ENCODE results near the gene INPP4A. TPM values are rescaled to one million over a fixed set of nuclear protein-coding genes. Genes with fewer than 3 reads are reported as not detected.

Gene INPP4A
- total and polyA plus RNA-seq, 2 of the 13 experiments (the other 11 are each of a cell fraction or from before 2014, with no cell fraction given): 10.1 to 10.9 TPM

- TF ChIP-seq THAP8 (CRISPR knock-in tag; IDR thresholded peaks at IDR 0.05; ENCODE audit: borderline replicate concordance) (no peak), HINFP (CRISPR knock-in tag; IDR thresholded peaks at IDR 0.05; ENCODE audit: low read depth) (no peak), SOX5 (CRISPR knock-in tag; IDR thresholded peaks at IDR 0.05; ENCODE audit: borderline replicate concordance) (no peak), HNRNPK (IDR thresholded peaks at IDR 0.05; ENCODE audit: low read depth, low read length, poor library complexity, severe bottlenecking) (no peak), ZBTB37 (CRISPR knock-in tag; IDR thresholded peaks at IDR 0.05) (no peak), UBTF (CRISPR knock-in tag; IDR thresholded peaks at IDR 0.05) (no peak), ZNF674 (CRISPR knock-in tag; IDR thresholded peaks at IDR 0.05; ENCODE audit: low read depth) (no peak)
Observed at GRCh38 chr2:98463988-98464771, 19.5 kb downstream of the INPP4A start (continued).
